ENCODE results near the gene PTGES2. TPM values are rescaled to one million over a fixed set of nuclear protein-coding genes. Genes with fewer than 3 reads are reported as not detected.
"Not testable (repeated sequence)": the region's sequence is repeated elsewhere in the genome, so short reads cannot be mapped to it uniquely, and the experiment has no call there.

The PTGES2 gene
- total RNA-seq, 1 donor from 2014 or later = 44.1 TPM

DNA sequence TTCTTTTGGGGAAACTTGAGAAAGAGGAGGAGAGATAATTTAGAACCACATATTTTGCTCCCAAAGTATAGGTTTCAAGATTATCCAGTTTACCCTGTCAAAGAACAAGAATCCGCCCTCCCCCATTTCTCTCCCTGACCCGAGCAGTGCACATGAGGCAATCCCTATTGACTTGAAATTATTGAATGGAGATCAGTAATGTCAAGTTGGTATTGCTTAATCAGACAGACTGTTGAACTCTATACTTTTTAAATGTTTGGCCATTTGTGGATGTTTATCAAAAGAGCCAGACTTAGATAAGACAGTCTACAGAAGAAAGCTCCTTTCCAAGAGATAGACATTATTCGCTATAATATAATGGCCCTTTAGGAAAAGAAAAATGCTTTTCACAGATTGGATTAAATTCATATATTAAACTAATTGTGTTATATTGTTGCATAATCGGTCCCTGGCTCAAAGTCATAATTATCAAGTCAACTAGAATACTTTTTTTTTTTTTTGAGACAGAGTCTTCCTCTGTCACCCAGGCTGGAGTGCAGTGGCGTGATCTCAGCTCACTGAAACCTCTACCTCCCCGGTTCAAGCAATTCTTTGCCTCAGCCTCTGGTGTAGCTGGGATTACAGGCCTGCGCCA, 54.2 kb downstream of the PTGES2 start:
- Mint-ChIP-seq H3K9me3 (ENCODE audit: unreplicated experiment) (no peaks in the 10 kb centered on the region), H3K4me1 (ENCODE audit: low read depth, unreplicated experiment) (peaks cover 24% of the 10 kb centered on the region), H3K4me3 (ENCODE audit: unreplicated experiment) (no peak overlapping the region), H3K27ac (ENCODE audit: unreplicated experiment) (no peak overlapping the region), H3K27me3 (ENCODE audit: low read depth, unreplicated experiment) (no peaks in the 10 kb centered on the region), H3K36me3 (ENCODE audit: low read depth, unreplicated experiment) (no peaks in the 10 kb centered on the region)
- no peak overlapping the region for H3K4me3 ChIP-seq (ENCODE audit: insufficient read depth, low read depth, low read length)
- H3K27me3 ChIP-seq (ENCODE audit: insufficient read depth, low read length) = no peaks in the 10 kb centered on the region
- no peak overlapping the region for H3K27ac ChIP-seq (ENCODE audit: low read depth, low read length)
- H3K36me3 ChIP-seq (ENCODE audit: insufficient read depth, low read length) = no peaks in the 10 kb centered on the region
- DNase-seq (ENCODE audit: low read depth) (no peak), FAIRE-seq (no peak)
- H4K20me1 ChIP-seq (ENCODE audit: insufficient read depth, low read length) = peaks cover 23% of the 10 kb centered on the region
- peaks cover 20% of the 10 kb centered on the region for H3K4me1 ChIP-seq (ENCODE audit: insufficient read depth, low read length)
- H3K9me3 ChIP-seq (ENCODE audit: insufficient read depth, low read depth, low read length) = no peaks in the 10 kb centered on the region
- peaks cover 90% of the 10 kb centered on the region for H3K79me2 ChIP-seq (ENCODE audit: insufficient read depth, low read length)
- no peak for TF ChIP-seq EZH2 (IDR thresholded peaks at IDR 0.05; ENCODE audit: insufficient read depth, low read length)
- TF ChIP-seq, protein P1, sequence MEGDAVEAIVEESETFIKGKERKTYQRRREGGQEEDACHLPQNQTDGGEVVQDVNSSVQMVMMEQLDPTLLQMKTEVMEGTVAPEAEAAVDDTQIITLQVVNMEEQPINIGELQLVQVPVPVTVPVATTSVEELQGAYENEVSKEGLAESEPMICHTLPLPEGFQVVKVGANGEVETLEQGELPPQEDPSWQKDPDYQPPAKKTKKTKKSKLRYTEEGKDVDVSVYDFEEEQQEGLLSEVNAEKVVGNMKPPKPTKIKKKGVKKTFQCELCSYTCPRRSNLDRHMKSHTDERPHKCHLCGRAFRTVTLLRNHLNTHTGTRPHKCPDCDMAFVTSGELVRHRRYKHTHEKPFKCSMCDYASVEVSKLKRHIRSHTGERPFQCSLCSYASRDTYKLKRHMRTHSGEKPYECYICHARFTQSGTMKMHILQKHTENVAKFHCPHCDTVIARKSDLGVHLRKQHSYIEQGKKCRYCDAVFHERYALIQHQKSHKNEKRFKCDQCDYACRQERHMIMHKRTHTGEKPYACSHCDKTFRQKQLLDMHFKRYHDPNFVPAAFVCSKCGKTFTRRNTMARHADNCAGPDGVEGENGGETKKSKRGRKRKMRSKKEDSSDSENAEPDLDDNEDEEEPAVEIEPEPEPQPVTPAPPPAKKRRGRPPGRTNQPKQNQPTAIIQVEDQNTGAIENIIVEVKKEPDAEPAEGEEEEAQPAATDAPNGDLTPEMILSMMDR (IDR thresholded peaks at IDR 0.05; ENCODE audit: insufficient read depth, low read depth, low read length) = no peak
- H2AFZ ChIP-seq (ENCODE audit: low read depth, low read length) = no peak overlapping the region
- H3K9ac ChIP-seq (ENCODE audit: low read length) = no peak overlapping the region
- peak overlapping the region; percentile 49 for H3K4me2 ChIP-seq (ENCODE audit: low read length)

DNA sequence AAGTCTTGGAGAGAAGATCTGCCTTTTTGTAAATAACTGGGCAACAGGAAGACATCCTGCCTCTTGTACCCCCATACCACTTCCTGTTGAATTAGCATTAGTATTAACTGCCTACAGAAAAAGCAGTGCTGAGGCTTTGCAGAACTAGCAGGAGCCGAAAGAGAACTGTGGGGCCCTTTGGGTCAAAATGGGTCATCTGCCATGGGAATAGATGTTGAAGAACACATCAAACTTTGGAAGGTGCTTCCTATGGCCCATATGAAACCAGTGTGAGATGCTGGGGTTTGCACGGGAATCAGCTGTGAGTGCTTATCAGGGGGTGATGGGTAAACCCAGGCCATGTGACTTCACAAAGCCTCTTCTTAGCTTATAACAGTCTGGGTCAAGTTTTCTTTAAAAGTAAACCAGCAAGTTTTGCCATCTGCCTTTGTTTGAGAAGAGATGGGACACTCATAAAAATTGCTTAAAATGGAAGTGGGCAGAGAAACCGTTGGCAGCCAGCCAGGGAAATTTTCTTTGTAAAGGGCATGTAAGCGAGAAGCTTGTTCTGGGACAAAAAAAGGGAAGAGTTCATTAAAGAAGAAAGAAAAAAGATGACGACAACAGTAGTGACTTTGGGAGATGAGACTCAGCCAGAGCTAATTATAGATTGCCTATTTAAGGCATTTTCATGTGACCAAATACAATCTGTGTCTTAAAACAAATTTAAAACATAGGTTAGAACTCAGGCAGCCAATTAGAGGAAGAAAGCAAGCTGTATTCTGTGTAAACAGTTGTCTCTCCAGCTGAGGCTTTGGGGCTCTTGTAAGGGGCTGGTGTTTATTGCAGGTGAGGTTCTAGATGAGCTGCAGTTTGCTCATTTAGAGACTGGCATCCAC, 55.1 kb downstream of the PTGES2 start:
- TF ChIP-seq EZH2 (IDR thresholded peaks at IDR 0.05; ENCODE audit: insufficient read depth, low read length) = no peak
- TF ChIP-seq, protein P1 (IDR thresholded peaks at IDR 0.05; ENCODE audit: insufficient read depth, low read depth, low read length) = no peak
- no peaks in the 10 kb centered on the region for H3K9me3 ChIP-seq (ENCODE audit: insufficient read depth, low read depth, low read length)
- H2AFZ ChIP-seq (ENCODE audit: low read depth, low read length) = no peak overlapping the region
- no peaks in the 10 kb centered on the region for H3K27me3 Mint-ChIP-seq (ENCODE audit: low read depth, unreplicated experiment)
- peaks cover 82% of the 10 kb centered on the region for H3K79me2 ChIP-seq (ENCODE audit: insufficient read depth, low read length)
- peak overlapping the region; percentile 29 for H3K4me3 ChIP-seq (ENCODE audit: insufficient read depth, low read depth, low read length)
- peaks cover 16% of the 10 kb centered on the region for H3K4me1 ChIP-seq (ENCODE audit: insufficient read depth, low read length)
- peak overlapping the region; percentile 47 for H3K27ac ChIP-seq (ENCODE audit: low read depth, low read length)
- no peaks in the 10 kb centered on the region for H3K9me3 Mint-ChIP-seq (ENCODE audit: unreplicated experiment)
- H3K4me1 Mint-ChIP-seq (ENCODE audit: low read depth, unreplicated experiment) = peaks cover 19% of the 10 kb centered on the region
- no peak for FAIRE-seq
- H3K4me3 Mint-ChIP-seq (ENCODE audit: unreplicated experiment) = peak overlapping the region; percentile 35
- H3K4me2 ChIP-seq (ENCODE audit: low read length) = peak overlapping the region; percentile 49
- no peaks in the 10 kb centered on the region for H3K36me3 ChIP-seq (ENCODE audit: insufficient read depth, low read length)
- no peaks in the 10 kb centered on the region for H3K27me3 ChIP-seq (ENCODE audit: insufficient read depth, low read length)
- DNase-seq (ENCODE audit: low read depth) = peak; percentile 65
- H3K9ac ChIP-seq (ENCODE audit: low read length) = peak overlapping the region; percentile 43
- peak overlapping the region; percentile 71 for H3K27ac Mint-ChIP-seq (ENCODE audit: unreplicated experiment)
- no peaks in the 10 kb centered on the region for H3K36me3 Mint-ChIP-seq (ENCODE audit: low read depth, unreplicated experiment)
- peaks cover 15% of the 10 kb centered on the region for H4K20me1 ChIP-seq (ENCODE audit: insufficient read depth, low read length)

DNA sequence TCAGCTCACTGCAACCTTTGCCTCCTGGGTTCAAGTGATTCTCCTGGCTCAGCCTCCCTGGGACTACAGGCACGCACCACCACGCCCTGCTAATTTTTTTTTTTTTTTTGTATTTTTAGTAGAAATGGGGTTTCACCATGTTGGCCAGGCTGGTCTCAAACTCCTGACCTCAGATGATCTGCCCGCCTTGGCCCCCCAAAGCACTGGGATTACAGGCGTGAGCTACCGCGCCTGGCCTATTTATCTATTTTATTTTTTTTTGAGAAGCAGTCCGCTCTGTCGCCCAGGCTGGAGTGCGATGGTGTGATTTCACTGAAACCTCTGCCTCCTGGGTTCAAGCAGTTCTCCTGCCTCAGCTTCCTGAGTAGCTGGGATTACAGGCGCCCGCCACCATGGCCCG, 56.1 kb downstream of the PTGES2 start:
- H2AFZ ChIP-seq (ENCODE audit: low read depth, low read length); H3K4me3 ChIP-seq (ENCODE audit: insufficient read depth, low read depth, low read length); H3K9me3 ChIP-seq (ENCODE audit: insufficient read depth, low read depth, low read length); H3K27me3 ChIP-seq (ENCODE audit: insufficient read depth, low read length); H3K4me2 ChIP-seq (ENCODE audit: low read length); H3K9ac ChIP-seq (ENCODE audit: low read length); H3K36me3 Mint-ChIP-seq (ENCODE audit: low read depth, unreplicated experiment); H3K27me3 Mint-ChIP-seq (ENCODE audit: low read depth, unreplicated experiment); H3K9me3 Mint-ChIP-seq (ENCODE audit: unreplicated experiment); H3K27ac ChIP-seq (ENCODE audit: low read depth, low read length); FAIRE-seq; H3K36me3 ChIP-seq (ENCODE audit: insufficient read depth, low read length); H3K4me3 Mint-ChIP-seq (ENCODE audit: unreplicated experiment); DNase-seq (ENCODE audit: low read depth): not testable (repeated sequence)
- H3K4me1 Mint-ChIP-seq (ENCODE audit: low read depth, unreplicated experiment) = peaks cover 19% of the 10 kb centered on the region
- Histone ChIP-seq H4K20me1 (ENCODE audit: insufficient read depth, low read length) (peaks cover 11% of the 10 kb centered on the region), H3K79me2 (ENCODE audit: insufficient read depth, low read length) (peaks cover 80% of the 10 kb centered on the region), H3K4me1 (ENCODE audit: insufficient read depth, low read length) (peaks cover 22% of the 10 kb centered on the region)
- H3K27ac Mint-ChIP-seq (ENCODE audit: unreplicated experiment) = peak overlapping the region; percentile 34
